ENCODE results near the gene BNIP3.
"Not testable (repeated sequence)": the region's sequence is repeated elsewhere in the genome, so short reads cannot be mapped to it uniquely, and the experiment has no call there.

The BNIP3 gene

DNA sequence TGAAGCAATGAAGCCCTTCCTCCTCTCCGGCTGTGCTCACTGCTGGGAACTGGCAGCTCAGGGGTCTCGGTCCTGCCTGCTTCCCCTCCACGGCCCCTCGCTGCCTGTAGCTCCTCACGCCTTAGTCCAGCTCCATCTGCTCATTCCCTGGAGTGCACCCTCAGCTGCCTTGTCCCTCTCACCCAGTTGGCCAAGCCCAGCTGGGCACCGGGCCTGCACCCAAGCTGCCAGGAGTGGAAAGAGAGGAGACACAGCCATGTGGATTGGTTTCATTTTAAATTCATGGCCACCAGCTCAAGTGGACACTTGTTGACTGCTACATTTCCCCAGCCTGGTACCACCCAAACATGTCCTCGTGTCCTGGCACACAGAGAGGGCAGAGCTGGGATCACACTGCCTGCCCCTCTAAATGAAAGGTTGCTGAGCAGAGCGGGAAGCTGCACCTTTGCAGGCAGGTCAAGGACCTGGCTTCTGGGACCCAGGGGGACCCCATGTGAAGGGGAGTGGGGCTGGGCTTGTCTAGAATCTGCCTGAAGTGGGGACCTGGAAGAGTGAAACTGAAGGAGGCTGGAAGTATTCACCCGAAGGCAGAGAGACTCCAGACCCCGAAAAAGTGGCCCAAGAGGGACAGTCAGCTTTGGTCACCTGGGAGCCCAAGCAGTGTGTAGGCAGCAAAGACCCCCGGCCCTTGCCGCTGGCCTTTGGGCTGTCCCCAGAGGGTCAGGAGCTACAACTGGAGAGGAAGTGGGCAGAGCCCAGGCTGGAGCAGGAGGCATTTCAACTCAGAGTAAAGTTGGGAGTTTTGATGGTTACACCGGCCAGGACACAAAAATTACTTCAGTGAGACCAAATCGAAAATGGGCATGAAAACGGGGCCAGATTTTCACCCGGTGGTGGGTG lies 15.0 kb upstream of the BNIP3 start:
- H3K27ac ChIP-seq: peak overlapping the region; percentile 82
- TF ChIP-seq ZFX (IDR thresholded peaks at IDR 0.05): no peak
- TF ChIP-seq, protein P1, sequence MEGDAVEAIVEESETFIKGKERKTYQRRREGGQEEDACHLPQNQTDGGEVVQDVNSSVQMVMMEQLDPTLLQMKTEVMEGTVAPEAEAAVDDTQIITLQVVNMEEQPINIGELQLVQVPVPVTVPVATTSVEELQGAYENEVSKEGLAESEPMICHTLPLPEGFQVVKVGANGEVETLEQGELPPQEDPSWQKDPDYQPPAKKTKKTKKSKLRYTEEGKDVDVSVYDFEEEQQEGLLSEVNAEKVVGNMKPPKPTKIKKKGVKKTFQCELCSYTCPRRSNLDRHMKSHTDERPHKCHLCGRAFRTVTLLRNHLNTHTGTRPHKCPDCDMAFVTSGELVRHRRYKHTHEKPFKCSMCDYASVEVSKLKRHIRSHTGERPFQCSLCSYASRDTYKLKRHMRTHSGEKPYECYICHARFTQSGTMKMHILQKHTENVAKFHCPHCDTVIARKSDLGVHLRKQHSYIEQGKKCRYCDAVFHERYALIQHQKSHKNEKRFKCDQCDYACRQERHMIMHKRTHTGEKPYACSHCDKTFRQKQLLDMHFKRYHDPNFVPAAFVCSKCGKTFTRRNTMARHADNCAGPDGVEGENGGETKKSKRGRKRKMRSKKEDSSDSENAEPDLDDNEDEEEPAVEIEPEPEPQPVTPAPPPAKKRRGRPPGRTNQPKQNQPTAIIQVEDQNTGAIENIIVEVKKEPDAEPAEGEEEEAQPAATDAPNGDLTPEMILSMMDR (conservative IDR thresholded peaks at IDR 0.05): no peak

DNA sequence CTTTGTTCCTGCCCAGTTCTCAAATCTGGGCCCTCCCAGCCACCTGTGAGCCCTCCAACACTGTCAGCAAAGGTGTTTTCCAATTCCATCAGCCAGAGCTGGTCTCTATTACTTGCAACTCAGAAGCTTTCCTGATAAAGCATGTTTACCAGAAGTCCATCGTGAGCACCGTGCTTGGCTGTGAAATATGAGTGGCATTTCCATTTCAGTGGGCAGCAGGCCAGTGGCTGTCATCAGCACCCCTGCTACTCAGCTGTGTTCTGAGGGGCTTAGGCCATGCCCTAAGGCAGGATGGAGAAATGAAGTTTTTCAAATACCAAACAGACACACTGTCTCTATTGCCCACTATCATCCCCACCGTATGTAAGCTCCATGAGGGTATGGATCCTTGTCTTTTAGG lies 12.7 kb upstream of the BNIP3 start:
- TF ChIP-seq ZFX (IDR thresholded peaks at IDR 0.05): no peak
- TF ChIP-seq, protein P1 (conservative IDR thresholded peaks at IDR 0.05): no peak
- H3K27ac ChIP-seq: peak overlapping the region; percentile 3; the same call in 1 of the 2 replicates

DNA sequence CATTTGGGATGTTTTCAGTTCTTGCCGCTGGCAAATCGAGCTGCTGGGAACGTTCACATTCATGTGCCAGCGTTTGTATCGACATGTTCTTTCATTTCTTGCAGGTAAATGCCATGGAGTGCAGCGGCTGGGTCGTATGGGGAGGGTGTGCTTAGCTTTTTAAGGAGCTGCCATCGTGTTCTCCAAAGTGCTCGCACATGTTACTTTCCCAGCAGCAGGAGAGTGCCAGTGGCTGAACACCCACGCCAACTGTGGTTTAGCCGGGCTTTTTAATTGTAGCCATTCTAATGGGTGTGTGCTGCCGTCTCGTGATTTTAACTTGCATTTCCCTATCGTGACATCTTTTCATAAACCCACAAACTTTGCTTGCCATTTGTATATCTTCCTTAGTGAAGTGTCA lies 11.6 kb upstream of the BNIP3 start:
- no peak overlapping the region for H3K27ac ChIP-seq
- TF ChIP-seq ZFX (IDR thresholded peaks at IDR 0.05): no peak
- TF ChIP-seq, protein P1 (conservative IDR thresholded peaks at IDR 0.05): no peak

DNA sequence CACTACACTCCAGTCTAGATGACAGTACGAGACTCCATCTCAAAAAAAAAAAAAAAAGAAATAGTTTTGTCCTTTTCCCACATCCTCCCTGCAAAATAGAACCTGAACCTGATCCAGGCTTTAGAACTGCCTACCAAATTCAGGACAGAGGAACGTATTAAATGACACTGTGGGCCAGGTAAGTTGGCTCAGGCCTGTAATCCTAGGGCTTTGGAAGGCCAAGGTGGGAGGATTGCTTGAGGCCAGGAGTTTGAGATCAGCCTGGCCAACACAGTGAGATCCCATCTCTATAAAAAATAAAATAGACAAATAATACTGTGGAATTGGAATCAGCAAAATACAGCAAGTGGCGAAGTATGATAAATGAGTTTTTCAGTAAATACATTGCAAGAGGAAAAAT lies 10.0 kb upstream of the BNIP3 start:
- H3K27ac ChIP-seq: no peak overlapping the region

DNA sequence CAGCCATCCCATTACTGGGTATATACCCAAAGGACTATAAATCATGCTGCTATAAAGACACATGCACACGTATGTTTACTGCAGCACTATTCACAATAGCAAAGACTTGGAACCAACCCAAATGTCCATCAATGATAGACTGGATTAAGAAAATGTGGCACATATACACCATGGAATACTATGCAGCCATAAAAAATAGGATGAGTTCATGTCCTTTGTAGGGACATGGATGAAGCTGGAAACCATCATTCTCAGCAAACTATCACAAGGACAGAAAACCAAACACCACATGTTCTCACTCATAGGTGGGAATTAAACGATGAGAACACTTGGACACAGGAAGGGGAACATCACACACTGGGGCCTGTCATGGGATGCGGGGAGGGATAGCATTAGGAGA lies 6.1 kb upstream of the BNIP3 start:
- not testable (repeated sequence) for H3K27ac ChIP-seq

More for the DNA sequence above, 10.0 kb upstream of the BNIP3 start:
- TF ChIP-seq ZFX (IDR thresholded peaks at IDR 0.05): no peak
- TF ChIP-seq, protein P1 (conservative IDR thresholded peaks at IDR 0.05): no peak

DNA sequence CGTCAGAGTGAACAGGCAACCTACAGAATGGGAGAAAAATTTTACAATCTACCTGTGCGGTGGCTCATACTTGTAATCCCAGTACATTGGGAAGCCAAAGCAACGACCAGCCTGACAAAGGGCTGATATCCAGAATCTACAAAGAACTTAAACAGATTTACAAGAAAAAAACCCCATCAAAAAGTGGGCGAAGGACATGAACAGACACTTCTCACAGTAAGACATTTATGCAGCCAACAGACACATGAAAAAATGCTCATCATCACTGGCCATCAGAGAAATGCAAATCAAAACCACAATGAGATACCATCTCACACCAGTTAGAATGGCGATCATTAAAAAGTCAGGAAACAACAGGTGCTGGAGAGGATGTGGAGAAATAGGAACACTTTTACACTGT lies 5.6 kb upstream of the BNIP3 start:
- not testable (repeated sequence) for H3K27ac ChIP-seq

DNA sequence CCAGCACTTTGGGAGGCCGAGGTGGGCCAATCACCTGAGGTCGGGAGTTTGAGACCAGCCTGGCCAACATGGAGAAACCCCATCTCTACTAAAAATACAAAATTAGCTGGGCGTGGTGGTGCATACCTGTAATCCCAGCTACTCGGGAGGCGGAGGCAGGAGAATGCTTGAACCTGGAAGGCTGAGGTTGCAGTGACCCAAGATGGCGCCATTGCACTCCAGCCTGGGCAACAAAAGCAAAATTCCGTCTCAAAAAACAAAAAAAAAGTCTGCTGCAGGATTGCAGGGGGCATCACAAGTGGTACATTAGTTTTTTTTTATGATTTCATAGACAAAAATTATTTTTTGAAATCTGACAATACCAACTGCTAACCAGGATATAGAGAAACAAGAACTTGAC lies 5.1 kb upstream of the BNIP3 start:
- not testable (repeated sequence) for H3K27ac ChIP-seq

DNA sequence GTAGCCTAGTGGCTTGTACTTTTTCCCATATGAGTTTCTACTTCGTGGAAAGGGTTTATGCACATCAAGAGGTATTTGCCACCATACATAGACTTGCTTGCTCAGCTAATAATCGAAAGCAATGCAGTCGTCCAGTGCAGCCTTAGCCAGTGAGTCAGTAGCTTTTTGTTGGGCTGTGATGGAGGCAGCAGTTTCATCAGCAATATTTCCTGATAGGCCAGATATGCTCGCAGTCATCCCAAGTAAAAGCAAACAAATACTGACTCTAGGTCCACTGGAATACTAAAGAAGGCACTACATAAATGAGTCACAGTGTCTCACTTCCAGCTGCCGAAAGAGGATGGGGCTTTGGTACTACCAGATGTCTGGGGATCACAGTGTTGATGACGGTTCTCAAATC lies 2.1 kb upstream of the BNIP3 start:
- TF ChIP-seq ZFX (IDR thresholded peaks at IDR 0.05): no peak
- TF ChIP-seq, protein P1 (conservative IDR thresholded peaks at IDR 0.05): no peak

DNA sequence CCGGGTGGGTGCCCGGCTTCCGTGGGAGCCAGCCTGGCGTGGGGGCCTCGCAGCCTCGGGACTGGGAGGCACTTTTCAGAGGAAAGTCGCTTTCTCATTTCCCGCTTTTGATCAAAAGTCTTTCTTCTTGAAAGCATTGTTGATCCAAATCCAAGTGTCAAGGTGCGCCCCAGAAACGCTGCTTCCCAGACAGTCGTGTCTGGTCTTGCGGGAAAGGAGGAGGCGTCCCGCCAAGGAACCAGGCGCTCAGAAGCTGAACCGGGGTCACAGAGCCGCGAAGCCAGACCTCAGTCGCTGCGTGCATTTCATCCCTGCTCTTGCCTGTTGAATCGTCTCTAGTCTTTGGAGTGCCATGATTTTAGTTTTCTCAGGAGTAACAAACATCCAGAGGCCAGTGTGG lies 1.1 kb upstream of the BNIP3 start:
- peak overlapping the region; percentile 98 for H3K27ac ChIP-seq
- TF ChIP-seq, protein P1 (conservative IDR thresholded peaks at IDR 0.05): no peak
- no peak for TF ChIP-seq ZFX (IDR thresholded peaks at IDR 0.05)

More for the DNA sequence above, 2.1 kb upstream of the BNIP3 start:
- no peak overlapping the region for H3K27ac ChIP-seq

All from C4-2B (cell line).